COLO829 (cell line): ENCODE measurements around the gene TMEM44.
"Not testable (repeated sequence)": the region's sequence is repeated elsewhere in the genome, so short reads cannot be mapped to it uniquely, and the experiment has no call there.

Experiments
- DNase-seq: peaks from one replicate; pipeline ENCODE4 v3.0.0; 2012; ENCODE audit warnings: low spot score

Gene TMEM44

DNA sequence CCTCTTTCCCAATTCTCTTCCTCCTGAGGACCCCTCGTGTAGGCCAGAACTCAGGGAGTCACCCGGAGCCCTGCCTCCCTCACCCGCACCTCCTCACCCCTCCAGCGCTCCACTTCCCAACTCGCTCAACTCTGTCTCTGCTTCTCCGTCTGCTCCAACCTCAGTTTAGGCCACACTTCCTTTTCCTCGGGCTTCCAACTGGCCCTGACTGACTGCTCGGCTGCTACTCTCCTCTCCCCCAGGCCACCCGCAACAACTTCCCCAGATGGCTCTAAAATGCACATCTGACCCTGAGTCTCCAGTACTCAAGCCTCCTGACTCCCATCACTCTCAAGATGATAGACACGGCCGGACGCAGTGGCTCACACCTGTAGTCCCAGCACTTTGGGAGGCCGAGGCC is 23.6 kb downstream of the TMEM44 start:
- DNase-seq, result no peak

- no peak for DNase-seq
These were observed 24.2 kb downstream of the TMEM44 start for GRCh38 chr3:194608981-194609380.

DNA sequence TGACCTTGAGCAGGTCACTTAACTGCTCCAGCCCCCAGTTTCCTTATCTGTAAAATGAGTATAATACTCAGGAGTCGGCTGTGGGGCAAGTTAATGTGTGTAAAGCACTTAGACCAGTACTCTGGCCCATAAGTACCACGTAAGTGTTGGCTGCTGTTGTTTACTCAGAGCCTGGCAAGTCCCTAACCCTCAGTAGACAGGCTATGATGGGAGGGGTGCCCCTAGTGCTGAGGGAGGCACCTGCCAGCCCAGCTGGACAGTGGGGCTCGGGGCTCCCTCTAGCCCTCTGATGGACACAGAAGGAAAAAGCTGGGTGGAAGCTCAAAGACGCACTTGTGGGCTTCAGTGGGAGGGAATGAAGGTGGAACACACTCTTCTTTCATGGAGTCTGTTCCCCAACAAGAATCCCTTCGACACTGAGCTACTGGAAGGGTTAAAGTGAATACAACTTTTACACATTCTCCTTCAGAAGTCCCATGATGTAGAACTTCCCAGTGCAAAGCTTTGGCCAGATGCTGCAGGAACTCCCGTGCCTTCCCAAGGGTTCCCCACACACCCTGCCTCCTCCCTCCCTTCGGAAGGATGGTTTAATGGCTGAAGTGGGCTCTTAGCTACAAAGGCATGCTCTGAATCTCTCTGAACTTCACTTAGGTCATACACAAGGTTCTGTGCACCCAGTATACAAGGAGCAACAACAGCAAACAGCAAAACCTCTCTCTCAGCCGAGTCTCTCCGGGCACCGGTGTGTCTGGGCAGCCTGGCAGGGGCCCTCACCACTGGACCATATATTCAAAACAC is 25.4 kb downstream of the TMEM44 start:
- DNase-seq, result no peak

- DNase-seq, result no peak
These were observed 26.3 kb downstream of the TMEM44 start for GRCh38 chr3:194606941-194607340.

GRCh38 chr3:194606163-194606562 is 27.1 kb downstream of the TMEM44 start:
- DNase-seq, result no peak

DNA sequence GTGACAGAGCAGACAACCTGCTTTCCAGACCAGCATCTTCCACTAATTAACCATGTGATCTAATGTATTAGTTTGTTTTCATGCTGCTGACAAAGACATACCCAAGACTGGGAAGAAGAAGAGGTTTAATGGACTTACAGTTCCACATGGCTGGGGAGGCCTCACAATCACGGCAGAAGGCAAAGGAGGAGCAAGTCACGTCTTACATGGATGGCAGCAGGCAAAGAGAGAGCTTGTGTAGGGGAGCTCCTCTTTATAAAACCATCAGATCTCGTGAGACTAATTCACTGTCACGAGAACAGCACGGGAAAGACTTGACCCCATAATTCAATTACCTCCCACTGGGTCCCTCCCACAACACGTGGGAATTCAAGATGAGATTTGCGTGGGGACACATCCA is 27.9 kb downstream of the TMEM44 start:
- DNase-seq, result not testable (repeated sequence)

- DNase-seq, result no peak
These were observed 28.4 kb downstream of the TMEM44 start for GRCh38 chr3:194604837-194605236.

- DNase-seq, result no peak
These were observed 29.1 kb downstream of the TMEM44 start for GRCh38 chr3:194604126-194604525.

- DNase-seq, result no peak
These were observed 30.5 kb downstream of the TMEM44 start for GRCh38 chr3:194602669-194603171.

DNA sequence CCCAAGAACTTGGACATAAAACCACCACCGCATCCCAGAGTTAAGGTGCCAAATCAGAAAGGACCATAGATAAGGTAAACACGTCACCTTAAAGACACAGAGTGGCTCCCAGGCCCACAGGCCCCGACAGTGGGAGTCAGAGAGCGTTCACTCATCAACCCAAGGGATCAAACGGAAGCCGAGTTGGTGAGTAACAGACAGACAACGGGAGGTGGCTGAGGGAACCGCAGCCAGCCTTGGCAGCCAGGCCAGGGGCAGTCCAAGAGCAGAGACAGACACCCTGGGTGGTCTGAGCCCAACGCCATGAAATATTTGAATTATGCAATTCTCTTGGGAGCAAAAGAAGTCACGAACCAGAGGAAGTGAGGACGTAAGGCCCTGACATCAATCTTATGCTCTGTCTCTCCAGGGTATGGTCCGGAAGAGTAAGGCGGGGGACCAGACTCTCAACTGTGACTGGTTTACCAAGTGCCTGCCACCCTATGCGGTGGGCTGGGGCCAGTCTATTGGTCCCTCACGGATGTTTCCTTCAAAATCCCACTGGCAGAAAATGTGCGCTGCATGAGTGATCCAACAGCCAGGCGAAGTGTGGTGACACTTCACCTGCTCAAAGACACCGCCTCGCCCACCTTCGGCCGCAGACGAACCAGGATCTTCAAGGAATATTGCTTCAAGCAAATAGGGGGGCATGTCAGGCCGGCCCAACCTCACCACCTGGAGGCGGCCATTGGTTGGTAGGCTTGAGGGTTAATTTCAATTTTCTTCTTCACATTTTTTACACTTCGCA is 34.3 kb downstream of the TMEM44 start:
- DNase-seq, result no peak

DNA sequence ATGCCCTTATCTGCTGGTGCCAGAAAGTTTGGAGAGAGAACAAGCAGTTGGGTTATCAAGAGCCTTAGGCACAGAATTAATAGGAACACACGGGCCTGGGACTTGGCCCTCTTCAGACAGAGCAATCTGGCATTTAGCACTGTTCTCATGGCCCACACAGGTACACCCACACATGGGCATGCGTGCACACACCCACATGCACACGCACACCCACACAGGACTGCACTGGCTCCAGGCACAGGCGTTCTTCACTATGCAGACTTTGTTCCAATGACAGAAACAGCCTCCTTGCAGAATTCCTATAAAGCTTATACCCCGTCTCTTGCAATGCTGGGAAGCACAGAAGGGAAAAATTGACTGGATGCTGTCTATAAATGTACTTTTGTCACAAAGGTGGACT is 36.3 kb downstream of the TMEM44 start:
- DNase-seq, result no peak

DNA sequence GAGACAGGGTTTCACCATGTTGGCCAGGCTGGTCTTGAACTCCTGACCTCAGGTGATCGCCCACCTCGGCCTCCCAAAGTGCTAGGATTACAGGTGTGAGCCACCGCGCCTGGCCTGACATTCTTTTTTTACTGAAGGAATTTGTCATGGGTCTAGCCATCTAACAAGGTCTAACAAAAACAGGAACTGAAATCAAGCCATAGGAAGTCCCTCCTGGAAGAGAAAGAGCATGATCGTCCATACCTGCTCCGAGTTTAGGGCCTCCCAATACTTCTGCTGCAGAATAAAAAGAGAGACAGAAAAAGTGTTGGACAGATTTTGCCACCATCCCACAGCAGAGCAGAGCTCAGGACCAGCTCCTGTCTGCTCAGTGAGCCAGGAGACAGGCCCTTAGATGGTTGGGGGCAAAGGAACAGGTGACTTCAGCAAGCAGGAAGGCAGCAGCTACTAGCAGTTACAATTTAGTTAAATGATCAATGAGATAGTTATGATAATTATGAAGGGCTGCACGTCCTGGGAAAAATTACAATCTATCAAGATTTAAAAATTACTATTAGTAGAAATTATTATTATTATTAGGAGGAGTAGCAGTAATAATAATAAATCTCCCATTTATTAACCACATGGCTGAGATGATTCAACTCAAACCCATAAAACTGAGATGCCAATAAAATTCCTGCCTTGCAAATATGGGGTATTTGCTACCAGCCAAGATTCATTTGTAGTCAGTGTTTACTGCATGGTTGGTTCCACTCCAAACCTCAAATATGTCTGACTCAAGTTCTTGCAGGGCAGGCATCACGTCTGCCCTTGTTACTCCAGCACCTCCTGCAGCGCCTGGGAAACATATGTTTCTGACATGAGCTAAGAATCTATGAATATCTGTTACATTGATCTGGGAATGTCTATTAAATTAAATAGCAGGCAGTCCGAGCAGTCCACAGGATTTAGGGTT is 40.1 kb downstream of the TMEM44 start:
- DNase-seq, result peak; percentile 93

GRCh38 chr3:194588741-194589140 is 44.5 kb downstream of the TMEM44 start:
- DNase-seq, result no peak

- no peak for DNase-seq
These were observed 45.0 kb downstream of the TMEM44 start for GRCh38 chr3:194588236-194588635.

DNA sequence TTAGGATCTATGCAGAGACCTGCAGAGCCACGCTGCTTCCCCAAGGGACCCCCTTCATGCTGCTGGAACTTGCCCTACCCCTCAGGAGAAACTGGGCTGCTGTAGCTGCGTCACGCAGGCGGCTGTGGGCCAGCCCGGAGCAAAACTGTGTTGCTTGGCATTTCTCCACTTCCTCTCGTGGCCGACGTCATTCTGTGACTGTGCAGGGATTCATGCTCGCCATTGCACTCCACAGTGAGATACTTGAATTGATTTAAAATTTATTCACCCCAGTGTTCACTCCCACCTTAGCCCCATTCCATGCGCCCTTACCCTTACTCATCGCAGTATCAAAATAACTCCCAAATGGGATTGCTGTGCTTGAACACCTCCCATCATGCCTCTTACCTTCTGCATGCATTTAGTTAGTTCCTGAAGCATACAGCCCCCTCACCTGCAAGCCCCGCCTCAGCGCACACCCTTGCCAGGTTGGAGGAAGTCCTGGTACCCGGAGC is 45.7 kb downstream of the TMEM44 start:
- DNase-seq, result no peak

- no peak for DNase-seq
These were observed 46.4 kb downstream of the TMEM44 start for GRCh38 chr3:194586836-194587235.

GRCh38 chr3:194585880-194586281 is 47.3 kb downstream of the TMEM44 start:
- peak; percentile 66 for DNase-seq

GRCh38 chr3:194584866-194585265 is 48.4 kb downstream of the TMEM44 start:
- DNase-seq, result no peak

DNA sequence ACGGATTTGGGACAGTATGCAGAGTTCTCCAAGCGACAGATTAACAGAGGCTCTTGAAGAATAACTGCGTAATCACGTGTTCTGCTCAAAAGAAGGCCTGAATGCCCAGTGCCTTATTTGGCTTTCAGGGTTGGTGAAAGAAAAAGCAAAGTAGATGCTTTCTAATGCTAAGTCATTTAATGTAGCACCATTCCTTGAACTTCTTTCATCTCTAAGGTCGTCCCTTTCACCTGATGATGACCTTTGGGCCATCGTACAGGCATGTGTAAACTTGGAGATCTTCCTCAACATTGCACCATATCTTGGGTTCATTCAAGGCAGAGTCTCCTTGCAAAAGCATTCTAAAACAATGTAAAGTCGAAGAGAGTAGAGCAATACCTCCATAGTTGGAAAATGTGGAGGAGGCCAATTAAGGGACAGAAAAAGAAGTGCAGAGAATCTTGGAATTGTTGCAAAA is 48.9 kb downstream of the TMEM44 start:
- DNase-seq, result no peak

GRCh38 chr3:194582196-194582905 is 50.9 kb downstream of the TMEM44 start:
- DNase-seq, result no peak

- no peak for DNase-seq
These were observed 54.1 kb downstream of the TMEM44 start for GRCh38 chr3:194579091-194579606.
